HepG2 (cell line): Measurements from ENCODE around the gene ABHD17A. TPM values are rescaled to one million over a fixed set of nuclear protein-coding genes. Genes with fewer than 3 reads are reported as not detected.

Source experiments
- DMAP1 ChIP-seq: IDR thresholded peaks from 2 replicates; pipeline ENCODE4 v1.6.1; 2016
- ELK4 ChIP-seq: sonication (generic); formaldehyde crosslinking; IDR thresholded peaks from 2 replicates; pipeline ENCODE4 v1.9.0; 2021; ENCODE audit warnings: missing genetic modification reagents, borderline replicate concordance
- GATAD1 ChIP-seq: IDR thresholded peaks from 2 replicates; pipeline ENCODE4 v1.6.1; 2016; ENCODE audit warnings: missing genetic modification reagents, missing compliant biosample characterization
- GATAD2A ChIP-seq: IDR thresholded peaks from 2 replicates; pipeline ENCODE4 v1.6.1; 2016
- HDAC2 ChIP-seq: sonication (generic); formaldehyde crosslinking; IDR thresholded peaks from 2 replicates; pipeline ENCODE4 v1.4.0; 2020; ENCODE audit warnings: missing genetic modification reagents
- HIC2 ChIP-seq: sonication (generic); formaldehyde crosslinking; IDR thresholded peaks from 2 replicates; pipeline ENCODE4 v1.9.0; 2022; ENCODE audit warnings: low read depth, missing genetic modification reagents
- HOMEZ ChIP-seq: IDR thresholded peaks from 2 replicates; pipeline ENCODE4 v1.6.1; 2016; ENCODE audit warnings: low read depth
- MYC ChIP-seq: sonication (generic); formaldehyde crosslinking; IDR thresholded peaks from 2 replicates; pipeline ENCODE4 v1.9.0; 2021; ENCODE audit warnings: missing genetic modification reagents, borderline replicate concordance
- RFXAP ChIP-seq: sonication (generic); formaldehyde crosslinking; IDR thresholded peaks from 2 replicates; pipeline ENCODE4 v1.4.0; 2020; ENCODE audit warnings: missing genetic modification reagents, borderline replicate concordance
- TARDBP ChIP-seq: sonication (generic); formaldehyde crosslinking; IDR thresholded peaks from 2 replicates; pipeline ENCODE4 v1.8.0; 2022; ENCODE audit warnings: mild to moderate bottlenecking, missing genetic modification reagents
- U2AF1 ChIP-seq: fragments of 200-400 bp; formaldehyde crosslinking; optimal IDR thresholded peaks from 2 replicates; pipeline ENCODE3; 2017; ENCODE audit warnings: mild to moderate bottlenecking, low read depth, low read length
- ZBTB25 ChIP-seq: IDR thresholded peaks from 2 replicates; pipeline ENCODE4 v1.6.1; 2018; ENCODE audit warnings: missing genetic modification reagents
- ZKSCAN1 ChIP-seq: fragments of 150-350 bp; IDR thresholded peaks from 2 replicates; pipeline ENCODE4 v1.6.1; 2014; ENCODE audit warnings: low read length
- ZNF18 ChIP-seq: sonication (generic); formaldehyde crosslinking; IDR thresholded peaks from 2 replicates; pipeline ENCODE4 v1.8.0; 2022; ENCODE audit warnings: mild to moderate bottlenecking, missing genetic modification reagents; ENCODE audit not compliant: insufficient replicate concordance
- ZNF468 ChIP-seq: sonication (generic); formaldehyde crosslinking; IDR thresholded peaks from 2 replicates; pipeline ENCODE4 v1.8.0; 2022; ENCODE audit warnings: mild to moderate bottlenecking, moderate library complexity, missing genetic modification reagents
- ZNF646 ChIP-seq: sonication (generic); formaldehyde crosslinking; IDR thresholded peaks from 2 replicates; pipeline ENCODE4 v1.9.0; 2021; ENCODE audit warnings: mild to moderate bottlenecking, missing genetic modification reagents
- polyA plus RNA-seq, 8 experiments: library from polyadenylated mRNA; depleted of rRNA in 3 of 8; stranded (reverse) in 7 of 8; unstranded in 1 of 8; fragments of >200 nt; fragmentation: Illumina TruSeq in 4 of 8; extraction: Trizol in 4 of 8; gene quantifications; 2 replicates each; pipeline versions ENCODE4 v1.2.1 to v1.2.3, GENCODE V29; 2011 to 2016; ENCODE audit warnings: low read depth in 4 of 8, missing spikeins in 1 of 8, mixed read lengths in 1 of 8; ENCODE audit not compliant: insufficient read depth in 1 of 8
- total RNA-seq, 5 experiments: library from RNA; depleted of rRNA; stranded (reverse); fragments of >200 nt; fragmentation: Illumina TruSeq; extraction: Trizol; gene quantifications; 2 replicates each; pipeline ENCODE4 v1.2.3, GENCODE V29; 2016; ENCODE audit warnings: low read depth in 1 of 5

Gene ABHD17A
- total and polyA plus RNA-seq, 2 of the 13 experiments (the other 11 are each of a cell fraction or from before 2014, with no cell fraction given): 27.7 to 40.8 TPM

GRCh38 chr19:1901940-1902404 is 16.7 kb upstream of the ABHD17A start (continued):
- TF ChIP-seq ZBTB25 (CRISPR knock-in tag) (peak; percentile 15; the same call in 1 of the 2 replicates), HIC2 (CRISPR knock-in tag) (no peak), GATAD2A (peak; percentile 32; the same call in 1 of the 2 replicates), MYC (CRISPR knock-in tag) (peak; percentile 40; the same call in 1 of the 2 replicates), ZNF468 (CRISPR knock-in tag) (no peak), TARDBP (CRISPR knock-in tag) (no peak), DMAP1 (CRISPR knock-in tag) (no peak; the same call in 1 of the 2 replicates), ZKSCAN1 (no peak), U2AF1 (no peak), ZNF646 (CRISPR knock-in tag) (no peak), RFXAP (CRISPR knock-in tag) (0 out of 2 replicates have a peak, but pooled peaks have one; percentile 37), HOMEZ (CRISPR knock-in tag) (no peak), GATAD1 (CRISPR knock-in tag) (peak; percentile 14; the same call in 1 of the 2 replicates), HDAC2 (peak; percentile 50; the same call in 1 of the 2 replicates), ELK4 (CRISPR knock-in tag) (no peak), ZNF18 (peak; percentile 97)
